ENCODE measurements around the gene TMUB2. TPM values are rescaled to one million over a fixed set of nuclear protein-coding genes. Genes with fewer than 3 reads are reported as not detected.
A peak's percentile ranks its signal among the peaks of the same experiment; 100 is the strongest.

Gene TMUB2
- total and polyA plus RNA-seq, 2 of the 13 experiments (the other 11 are each of a cell fraction or from before 2014, with no cell fraction given): 26.9 to 50.8 TPM

DNA sequence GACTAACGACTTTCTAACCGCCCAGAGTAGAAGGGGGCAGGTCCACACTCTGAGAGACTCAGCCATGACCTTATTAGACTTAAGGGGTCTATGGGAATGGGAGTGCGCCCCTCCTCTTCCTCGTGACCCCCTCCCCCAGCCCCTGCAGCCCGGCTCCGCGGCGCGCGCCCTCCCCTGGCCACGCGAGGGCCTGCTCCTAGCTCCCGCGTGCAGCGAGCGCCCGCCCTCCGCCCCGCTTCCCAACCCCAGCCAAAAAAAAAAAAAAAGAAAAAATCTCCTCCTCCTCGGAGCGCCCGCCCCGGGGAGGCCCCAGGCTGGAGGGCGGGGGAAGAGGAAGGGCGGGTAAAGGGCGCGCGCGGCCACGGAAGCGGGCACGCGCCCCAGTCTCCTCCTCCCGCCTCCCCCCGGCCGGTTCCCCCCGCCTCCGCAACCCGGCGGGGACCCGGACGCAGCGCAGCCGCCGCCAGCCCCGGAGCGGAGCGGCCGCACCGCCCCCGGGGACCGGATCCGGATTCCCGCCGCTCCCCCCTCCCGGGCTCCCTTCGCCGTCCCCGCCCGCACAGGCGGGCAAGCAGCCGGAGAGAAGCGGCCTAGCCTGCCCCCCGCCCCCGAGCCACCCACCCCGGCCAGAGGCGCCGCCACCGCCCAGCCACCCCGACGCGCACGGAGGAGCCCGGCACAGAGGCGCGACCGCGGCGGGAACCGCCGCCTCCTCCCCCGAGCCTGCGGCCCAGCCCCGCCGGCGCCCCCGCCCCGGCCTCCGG is 31.8 kb downstream of the TMUB2 start (continued):
- TF ChIP-seq, protein P1, sequence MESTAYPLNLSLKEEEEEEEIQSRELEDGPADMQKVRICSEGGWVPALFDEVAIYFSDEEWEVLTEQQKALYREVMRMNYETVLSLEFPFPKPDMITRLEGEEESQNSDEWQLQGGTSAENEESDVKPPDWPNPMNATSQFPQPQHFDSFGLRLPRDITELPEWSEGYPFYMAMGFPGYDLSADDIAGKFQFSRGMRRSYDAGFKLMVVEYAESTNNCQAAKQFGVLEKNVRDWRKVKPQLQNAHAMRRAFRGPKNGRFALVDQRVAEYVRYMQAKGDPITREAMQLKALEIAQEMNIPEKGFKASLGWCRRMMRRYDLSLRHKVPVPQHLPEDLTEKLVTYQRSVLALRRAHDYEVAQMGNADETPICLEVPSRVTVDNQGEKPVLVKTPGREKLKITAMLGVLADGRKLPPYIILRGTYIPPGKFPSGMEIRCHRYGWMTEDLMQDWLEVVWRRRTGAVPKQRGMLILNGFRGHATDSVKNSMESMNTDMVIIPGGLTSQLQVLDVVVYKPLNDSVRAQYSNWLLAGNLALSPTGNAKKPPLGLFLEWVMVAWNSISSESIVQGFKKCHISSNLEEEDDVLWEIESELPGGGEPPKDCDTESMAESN (CRISPR knock-in tag; conservative IDR thresholded peaks at IDR 0.05): no peak
- TF ChIP-seq ZNF260 (CRISPR knock-in tag; IDR thresholded peaks at IDR 0.05; ENCODE audit: borderline replicate concordance, low read depth) (no peak), ZNF468 (CRISPR knock-in tag; IDR thresholded peaks at IDR 0.05) (no peak), ZNF878 (CRISPR knock-in tag; IDR thresholded peaks at IDR 0.05) (no peak), ZSCAN21 (CRISPR knock-in tag; IDR thresholded peaks at IDR 0.05; ENCODE audit: borderline replicate concordance) (peak; percentile 37; the same call in 1 of the 2 replicates), NCOA1 (CRISPR knock-in tag; IDR thresholded peaks at IDR 0.05) (no peak), SCMH1 (CRISPR knock-in tag; IDR thresholded peaks at IDR 0.05; ENCODE audit: borderline replicate concordance) (no peak), ZNF138 (CRISPR knock-in tag; IDR thresholded peaks at IDR 0.05; ENCODE audit: low read depth) (no peak), ATF7-NPFF (CRISPR knock-in tag; IDR thresholded peaks at IDR 0.05; ENCODE audit: low read depth) (no peak), ZFP36L2 (CRISPR knock-in tag; IDR thresholded peaks at IDR 0.05) (no peak), KDM2A (CRISPR knock-in tag; IDR thresholded peaks at IDR 0.05; ENCODE audit: borderline replicate concordance, low read depth) (peak; percentile 66; the same call in 1 of the 2 replicates), ZMYM2 (CRISPR knock-in tag; IDR thresholded peaks at IDR 0.05) (no peak), ELF3 (CRISPR knock-in tag; IDR thresholded peaks at IDR 0.05) (peak; percentile 68), ZFP36 (IDR thresholded peaks at IDR 0.05; ENCODE audit: borderline replicate concordance, low read depth, low read length, partially characterized antibody) (no peak), KMT2B (CRISPR knock-in tag; IDR thresholded peaks at IDR 0.05) (no peak; the same call in 1 of the 2 replicates), ZBTB7A (CRISPR knock-in tag; IDR thresholded peaks at IDR 0.05) (peak; percentile 66), YEATS4 (CRISPR knock-in tag; IDR thresholded peaks at IDR 0.05; ENCODE audit: borderline replicate concordance) (no peak)
- TF ChIP-seq, protein P2, sequence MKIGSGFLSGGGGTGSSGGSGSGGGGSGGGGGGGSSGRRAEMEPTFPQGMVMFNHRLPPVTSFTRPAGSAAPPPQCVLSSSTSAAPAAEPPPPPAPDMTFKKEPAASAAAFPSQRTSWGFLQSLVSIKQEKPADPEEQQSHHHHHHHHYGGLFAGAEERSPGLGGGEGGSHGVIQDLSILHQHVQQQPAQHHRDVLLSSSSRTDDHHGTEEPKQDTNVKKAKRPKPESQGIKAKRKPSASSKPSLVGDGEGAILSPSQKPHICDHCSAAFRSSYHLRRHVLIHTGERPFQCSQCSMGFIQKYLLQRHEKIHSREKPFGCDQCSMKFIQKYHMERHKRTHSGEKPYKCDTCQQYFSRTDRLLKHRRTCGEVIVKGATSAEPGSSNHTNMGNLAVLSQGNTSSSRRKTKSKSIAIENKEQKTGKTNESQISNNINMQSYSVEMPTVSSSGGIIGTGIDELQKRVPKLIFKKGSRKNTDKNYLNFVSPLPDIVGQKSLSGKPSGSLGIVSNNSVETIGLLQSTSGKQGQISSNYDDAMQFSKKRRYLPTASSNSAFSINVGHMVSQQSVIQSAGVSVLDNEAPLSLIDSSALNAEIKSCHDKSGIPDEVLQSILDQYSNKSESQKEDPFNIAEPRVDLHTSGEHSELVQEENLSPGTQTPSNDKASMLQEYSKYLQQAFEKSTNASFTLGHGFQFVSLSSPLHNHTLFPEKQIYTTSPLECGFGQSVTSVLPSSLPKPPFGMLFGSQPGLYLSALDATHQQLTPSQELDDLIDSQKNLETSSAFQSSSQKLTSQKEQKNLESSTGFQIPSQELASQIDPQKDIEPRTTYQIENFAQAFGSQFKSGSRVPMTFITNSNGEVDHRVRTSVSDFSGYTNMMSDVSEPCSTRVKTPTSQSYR (CRISPR knock-in tag; IDR thresholded peaks at IDR 0.05; ENCODE audit: borderline replicate concordance): peak; percentile 82; the same call in 1 of the 2 replicates
- TF ChIP-seq, protein P3, sequence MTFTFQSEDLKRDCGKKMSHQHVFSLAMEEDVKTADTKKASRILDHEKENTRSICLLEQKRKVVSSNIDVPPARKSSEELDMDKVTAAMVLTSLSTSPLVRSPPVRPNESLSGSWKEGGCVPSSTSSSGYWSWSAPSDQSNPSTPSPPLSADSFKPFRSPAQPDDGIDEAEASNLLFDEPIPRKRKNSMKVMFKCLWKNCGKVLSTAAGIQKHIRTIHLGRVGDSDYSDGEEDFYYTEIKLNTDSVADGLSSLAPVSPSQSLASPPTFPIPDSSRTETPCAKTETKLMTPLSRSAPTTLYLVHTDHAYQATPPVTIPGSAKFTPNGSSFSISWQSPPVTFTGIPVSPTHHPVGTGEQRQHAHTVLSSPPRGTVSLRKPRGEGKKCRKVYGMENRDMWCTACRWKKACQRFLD (CRISPR knock-in tag; IDR thresholded peaks at IDR 0.05; ENCODE audit: borderline replicate concordance): no peak
- TF ChIP-seq, protein P4, sequence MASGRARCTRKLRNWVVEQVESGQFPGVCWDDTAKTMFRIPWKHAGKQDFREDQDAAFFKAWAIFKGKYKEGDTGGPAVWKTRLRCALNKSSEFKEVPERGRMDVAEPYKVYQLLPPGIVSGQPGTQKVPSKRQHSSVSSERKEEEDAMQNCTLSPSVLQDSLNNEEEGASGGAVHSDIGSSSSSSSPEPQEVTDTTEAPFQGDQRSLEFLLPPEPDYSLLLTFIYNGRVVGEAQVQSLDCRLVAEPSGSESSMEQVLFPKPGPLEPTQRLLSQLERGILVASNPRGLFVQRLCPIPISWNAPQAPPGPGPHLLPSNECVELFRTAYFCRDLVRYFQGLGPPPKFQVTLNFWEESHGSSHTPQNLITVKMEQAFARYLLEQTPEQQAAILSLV (CRISPR knock-in tag; IDR thresholded peaks at IDR 0.05; ENCODE audit: borderline replicate concordance): peak; percentile 55; the same call in 1 of the 2 replicates

Data from HepG2 (cell line).